HG03575 (cell line): ENCODE results near the gene HAND2.

Experiments used
- ATAC-seq: cut with Tn5 transposase; IDR thresholded peaks from one replicate; pipeline ENCODE4 v1.9.1; 2021; ENCODE audit not compliant: unreplicated experiment, insufficient number of reproducible peaks, low FRiP score; ENCODE audit errors: extremely low read depth

Gene HAND2

DNA sequence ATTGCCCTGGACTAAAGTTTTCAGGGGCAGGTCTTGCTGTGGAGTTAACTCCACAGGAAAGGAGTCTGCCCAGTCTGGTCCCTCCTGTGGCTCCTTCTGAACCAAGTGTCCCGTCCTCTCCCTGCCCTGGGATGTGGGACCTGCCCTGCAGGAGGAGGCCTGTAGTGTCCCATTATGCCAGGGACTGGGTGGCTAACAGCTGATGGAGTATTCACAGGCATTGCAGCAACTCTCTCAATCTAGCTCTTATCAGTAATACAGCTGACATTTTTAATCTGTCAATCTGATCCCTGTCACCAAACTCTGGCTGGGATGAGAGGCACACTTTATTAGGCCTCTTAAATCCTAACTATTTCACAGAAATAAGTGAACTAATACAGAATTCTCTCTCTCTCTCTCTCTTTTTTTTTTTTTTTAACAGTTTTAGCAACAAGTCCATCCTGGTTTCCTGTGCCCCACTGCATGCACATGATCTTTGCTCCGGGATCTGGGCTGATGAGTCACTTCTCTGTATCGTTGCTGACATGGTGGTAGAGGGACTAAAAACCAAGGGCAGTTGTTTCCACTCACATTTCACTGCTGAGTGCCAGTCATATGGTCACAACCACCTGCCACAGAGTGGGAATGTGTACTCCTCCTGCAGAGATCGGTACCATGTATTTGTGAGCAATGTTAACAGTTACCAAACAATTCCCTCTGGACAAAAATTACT, 39.1 kb downstream of the HAND2 start:
- no peak for ATAC-seq

DNA sequence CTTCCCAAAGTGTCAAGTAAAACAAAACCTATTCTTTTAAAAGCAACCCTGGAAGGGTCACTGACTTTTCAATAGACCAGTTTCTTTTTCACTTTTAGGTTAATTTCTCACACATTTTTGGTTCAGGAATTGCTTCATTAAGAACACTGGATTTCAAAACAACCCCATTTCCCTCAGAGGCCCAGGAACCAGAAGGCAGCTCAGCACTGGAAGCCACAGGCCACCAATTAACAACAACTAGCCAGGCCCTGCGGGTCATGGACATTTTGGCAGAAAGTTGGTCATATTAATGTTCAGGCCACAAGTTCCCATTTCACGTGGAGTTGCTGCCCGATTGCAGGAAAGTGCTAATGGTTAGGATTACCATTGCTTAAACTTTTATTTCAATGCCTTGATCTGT, 39.8 kb downstream of the HAND2 start:
- ATAC-seq = no peak

DNA sequence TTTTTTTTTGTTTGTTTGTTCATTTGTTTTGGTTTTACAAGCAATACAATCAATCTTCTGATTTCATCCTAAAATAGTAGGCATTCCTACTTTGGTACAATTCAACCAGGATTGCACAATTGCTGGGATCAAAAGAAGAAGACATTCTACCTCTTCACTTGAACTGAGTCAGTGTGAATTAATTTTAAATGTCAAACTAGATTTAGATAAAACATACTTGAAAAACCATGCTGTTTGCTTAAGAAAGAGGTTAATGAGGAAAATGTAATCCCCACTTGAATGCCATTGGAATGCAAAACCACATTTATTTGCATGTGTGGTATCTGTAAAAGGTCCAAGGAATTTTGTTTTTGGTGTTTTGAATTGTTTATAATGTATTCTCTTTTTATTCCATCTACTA, 40.5 kb downstream of the HAND2 start:
- no peak for ATAC-seq

DNA sequence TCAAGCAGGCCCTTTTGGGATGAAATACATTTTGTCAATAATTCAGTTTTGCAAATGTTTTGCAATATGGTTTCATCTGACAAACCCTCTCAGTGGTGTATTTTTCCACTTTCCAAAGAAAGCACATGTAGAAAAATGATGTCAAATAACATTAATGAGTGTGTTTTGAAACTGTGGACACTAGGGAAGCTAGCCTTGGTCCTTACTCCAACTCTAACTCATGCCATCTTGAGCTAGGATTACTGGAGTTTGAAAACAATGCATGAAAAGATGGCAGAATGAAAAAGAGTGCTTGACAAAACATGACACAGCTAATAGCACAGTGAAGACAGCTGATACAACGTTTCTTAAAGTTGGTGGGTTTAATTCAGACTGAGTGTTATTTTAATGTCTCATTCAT, 41.4 kb downstream of the HAND2 start:
- ATAC-seq = no peak

DNA sequence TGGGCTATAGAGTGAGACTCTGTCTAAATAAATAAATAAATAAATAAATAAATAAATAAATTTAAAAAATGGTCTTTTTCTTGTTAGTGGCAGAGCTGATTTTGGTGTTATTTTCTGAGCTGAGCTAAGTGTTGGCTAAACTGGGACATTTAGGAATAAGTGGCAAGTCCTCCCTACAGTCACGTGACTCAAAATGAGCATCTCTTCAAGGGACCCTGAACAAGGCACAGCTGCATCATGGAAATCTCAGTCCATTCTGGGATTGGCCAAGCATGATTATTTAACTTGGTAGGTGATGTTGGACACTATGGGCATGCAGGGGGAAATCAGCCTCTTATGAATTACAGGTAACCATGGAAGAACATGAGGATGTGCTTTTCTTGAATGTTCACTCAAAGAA, 42.0 kb downstream of the HAND2 start:
- ATAC-seq = no peak

DNA sequence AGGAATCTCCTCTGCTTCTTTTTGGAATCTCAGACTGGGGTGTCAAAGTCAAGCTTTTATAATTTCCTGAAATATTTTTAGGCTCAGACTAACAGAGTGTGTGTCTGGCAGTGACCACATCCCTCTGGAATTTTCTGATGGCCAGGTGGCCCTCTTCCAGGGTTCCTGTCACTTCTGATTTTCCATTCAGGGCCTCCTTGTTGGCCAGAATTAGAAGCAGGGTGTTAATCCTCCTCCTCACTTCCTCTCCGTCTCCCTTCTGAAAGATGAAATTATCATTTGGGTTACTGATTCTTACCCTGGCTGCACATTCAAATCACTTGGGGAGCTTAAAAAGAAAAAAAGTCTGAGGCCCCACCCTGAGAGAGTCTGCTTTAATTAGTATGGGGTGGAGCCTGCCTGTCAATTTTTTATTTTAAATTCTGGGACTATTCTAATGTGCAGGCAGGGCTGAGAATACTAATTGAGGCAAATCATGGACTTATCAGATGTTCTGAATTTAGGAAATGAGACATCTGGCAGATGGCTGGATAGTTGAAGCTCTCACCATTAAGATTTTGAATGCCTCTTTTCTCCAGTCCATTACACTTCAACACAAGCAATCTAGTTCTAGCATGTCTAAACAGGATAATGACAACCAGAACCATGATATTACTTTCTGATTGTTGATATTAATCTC, 43.2 kb downstream of the HAND2 start:
- ATAC-seq = no peak

DNA sequence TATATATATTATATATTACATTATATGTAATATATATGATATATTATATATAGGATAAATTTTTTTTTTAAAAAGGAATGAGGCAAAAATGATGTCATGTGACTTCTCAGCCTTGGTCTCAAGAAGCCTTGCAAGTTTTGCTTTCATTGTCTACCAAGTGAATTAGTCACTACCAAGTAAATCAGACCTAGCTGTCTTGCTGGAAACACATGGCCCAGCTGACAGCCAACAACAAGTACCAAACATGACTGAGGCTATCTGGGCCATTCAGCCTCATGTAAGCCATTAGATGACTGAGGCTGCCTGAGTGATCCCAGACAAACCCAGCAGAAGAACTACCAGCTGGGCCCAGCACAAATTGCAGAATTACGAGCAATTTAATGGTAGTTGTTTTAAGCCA, 44.9 kb downstream of the HAND2 start:
- ATAC-seq = no peak

DNA sequence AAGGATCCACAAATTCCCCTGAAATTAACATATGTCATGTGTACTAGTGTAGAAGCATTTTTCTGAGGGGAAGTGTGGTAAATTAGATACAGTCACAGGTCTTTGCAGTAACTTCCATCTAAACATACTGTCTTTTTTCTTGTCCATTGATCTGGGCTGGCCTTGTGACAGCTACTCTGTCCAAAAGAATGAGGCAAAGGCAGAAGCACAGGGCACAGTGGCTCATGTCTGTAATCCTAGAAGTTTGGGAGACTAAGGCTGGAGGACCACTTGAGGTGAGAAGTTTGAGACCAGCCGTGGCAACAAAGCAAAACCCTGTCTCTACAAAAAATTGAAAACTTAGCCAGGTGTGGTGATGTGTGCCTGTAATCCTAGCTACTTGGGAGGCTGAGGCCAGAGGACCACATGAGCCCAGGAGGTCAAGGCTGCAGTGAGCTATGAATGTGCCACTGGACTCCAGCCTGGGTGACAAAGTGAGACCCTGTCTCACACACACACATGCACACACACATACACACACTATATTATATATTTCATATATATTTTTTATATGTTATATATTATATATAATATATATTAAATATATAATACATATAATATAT, 47.6 kb downstream of the HAND2 start:
- no peak for ATAC-seq

DNA sequence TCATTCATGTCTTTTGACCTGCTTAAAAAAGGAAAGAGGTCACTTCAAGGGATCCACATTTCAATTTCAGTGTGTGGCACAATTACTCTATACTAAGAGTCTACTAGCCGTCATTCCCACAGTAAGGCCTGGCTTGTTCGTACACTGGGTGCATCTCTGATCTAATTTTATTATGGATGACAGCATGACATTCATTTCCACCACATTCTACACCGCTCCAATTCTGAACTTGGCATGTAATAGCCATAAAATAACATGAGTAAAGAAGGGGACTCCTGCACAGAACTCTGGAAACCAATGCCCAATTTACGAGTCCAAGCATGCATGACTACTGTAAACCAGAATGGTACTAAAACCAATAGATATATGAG, 51.1 kb downstream of the HAND2 start:
- no peak for ATAC-seq

DNA sequence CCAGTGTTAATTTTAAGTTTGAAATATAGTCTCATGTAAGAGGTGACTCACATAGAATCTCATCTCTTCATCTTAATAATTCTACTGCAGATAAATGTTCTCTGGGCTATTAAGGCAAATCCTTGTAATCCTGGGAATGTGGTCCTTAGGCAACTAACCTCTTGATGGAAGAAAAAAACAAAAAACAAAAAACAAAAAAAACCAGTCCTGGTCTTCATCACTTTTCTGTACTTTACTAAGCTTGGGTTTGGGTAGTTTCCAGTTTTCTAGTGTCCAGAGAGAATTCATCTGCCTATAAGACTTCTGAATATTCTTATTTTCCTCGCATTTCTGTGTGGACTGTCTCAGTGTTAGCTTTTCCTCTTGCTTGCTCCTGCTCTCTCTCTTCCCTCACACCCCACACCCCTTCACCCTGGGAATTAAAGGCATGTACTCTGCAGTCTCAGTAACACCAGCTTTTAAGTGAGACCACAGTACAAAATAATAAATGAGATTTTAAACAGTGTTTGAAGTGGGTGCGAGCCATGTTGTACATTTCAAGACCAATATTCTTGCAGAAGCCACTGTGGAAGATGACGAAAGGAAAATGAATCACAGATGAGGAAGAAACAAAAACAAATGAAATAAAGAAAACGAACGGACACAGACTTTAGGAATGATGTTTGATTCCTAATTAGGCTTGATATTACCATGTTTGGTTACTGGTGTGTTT, 51.7 kb downstream of the HAND2 start:
- ATAC-seq = no peak

DNA sequence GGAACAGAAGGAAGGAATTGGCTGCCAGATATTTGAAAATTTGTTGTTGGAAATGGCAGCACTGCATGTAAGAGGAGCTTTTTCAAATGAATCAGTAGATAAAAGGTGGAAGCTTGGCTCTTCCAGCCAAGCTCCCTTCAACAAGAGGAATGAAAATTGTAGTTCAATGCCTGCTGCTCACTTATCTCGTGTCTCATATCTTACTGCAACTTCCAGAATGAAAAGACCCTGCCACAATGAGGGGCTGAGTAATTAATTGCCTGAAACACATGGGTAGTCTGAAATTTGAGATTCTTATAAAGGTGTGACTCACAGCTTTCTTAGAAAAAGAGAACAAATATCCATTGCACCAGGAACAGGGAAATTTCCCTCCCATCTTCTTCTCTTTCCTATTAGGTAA, 53.0 kb downstream of the HAND2 start:
- ATAC-seq = no peak
